GM19452 (cell line): Measurements from ENCODE around the gene BCL7A.

Source experiments
- ATAC-seq: cut with Tn5 transposase; IDR thresholded peaks from one replicate; pipeline ENCODE4 v1.9.1; 2021; ENCODE audit not compliant: unreplicated experiment

Gene BCL7A

GRCh38 chr12:121996945-121997612 is 24.6 kb upstream of the BCL7A start:
- ATAC-seq, result no peak

GRCh38 chr12:122001466-122002209 is 20.0 kb upstream of the BCL7A start:
- no peak for ATAC-seq

- ATAC-seq, result no peak
These were observed 17.8 kb upstream of the BCL7A start for GRCh38 chr12:122003651-122004611.

GRCh38 chr12:122004633-122005071 is 17.0 kb upstream of the BCL7A start:
- no peak for ATAC-seq

GRCh38 chr12:122005252-122005776 is 16.4 kb upstream of the BCL7A start:
- no peak for ATAC-seq

GRCh38 chr12:122006186-122006926 is 15.3 kb upstream of the BCL7A start:
- ATAC-seq, result no peak

GRCh38 chr12:122009741-122010140 is 11.9 kb upstream of the BCL7A start:
- no peak for ATAC-seq

- ATAC-seq, result no peak
These were observed 9.5 kb upstream of the BCL7A start for GRCh38 chr12:122012184-122012583.

GRCh38 chr12:122013136-122013535 is 8.5 kb upstream of the BCL7A start:
- ATAC-seq, result no peak

GRCh38 chr12:122013791-122014590 is 7.7 kb upstream of the BCL7A start:
- ATAC-seq, result no peak

GRCh38 chr12:122014781-122015180 is 6.9 kb upstream of the BCL7A start:
- ATAC-seq, result no peak

GRCh38 chr12:122018457-122018856 is 3.2 kb upstream of the BCL7A start:
- ATAC-seq, result no peak

- ATAC-seq, result no peak
These were observed 2.7 kb upstream of the BCL7A start for GRCh38 chr12:122018937-122019336.

GRCh38 chr12:122020795-122021192 is 890 bp upstream of the BCL7A start:
- no peak for ATAC-seq

GRCh38 chr12:122021193-122021821 is 377 bp upstream of the BCL7A start:
- ATAC-seq, result no peak

GRCh38 chr12:122022393-122023338 is 982 bp downstream of the BCL7A start:
- ATAC-seq, result no peak

- no peak for ATAC-seq
These were observed 1.9 kb downstream of the BCL7A start for GRCh38 chr12:122023339-122024131.
